Activated T-helper 17 cell treated with anti-CD3 and anti-CD28 coated beads, Interleukin-2, amount 50 U/mL, for 72 hours (primary cell): ENCODE data around the gene MAB21L2. TPM values are rescaled to one million over a fixed set of nuclear protein-coding genes. Genes with fewer than 3 reads are reported as not detected.

Experiments used
- ATAC-seq: fragments of 150-1000 bp; cut with Tn5 transposase; replicated peaks from 2 replicates; pipeline ENCODE4 v1.10.0; 2021; ENCODE audit warnings: mild to moderate bottlenecking, moderate library complexity
- H3K27ac Mint-ChIP-seq: one replicate; pipeline ENCODE4 v1.8.0; 2022; ENCODE audit warnings: mixed read lengths
- H3K27me3 Mint-ChIP-seq: one replicate; pipeline ENCODE4 v1.8.0; 2022; ENCODE audit warnings: mixed read lengths
- H3K36me3 Mint-ChIP-seq: one replicate; pipeline ENCODE4 v1.8.0; 2022; ENCODE audit warnings: low read depth, mild to moderate bottlenecking, mixed read lengths
- H3K4me1 Mint-ChIP-seq: one replicate; pipeline ENCODE4 v1.8.0; 2022; ENCODE audit warnings: mixed read lengths
- H3K4me3 Mint-ChIP-seq: one replicate; pipeline ENCODE4 v1.8.0; 2022; ENCODE audit warnings: mild to moderate bottlenecking, mixed read lengths
- H3K9me3 Mint-ChIP-seq: one replicate; pipeline ENCODE4 v1.8.0; 2022; ENCODE audit warnings: mixed read lengths
- total RNA-seq, 2 donors: library from RNA; stranded (reverse); gene quantifications; one replicate each; pipeline ENCODE4 v1.2.3, GENCODE V29; 2022

MAB21L2 gene
- total RNA-seq, 2 donors from 2014 or later = not detected

GRCh38 chr4:150619042-150619441 is 37.1 kb downstream of the MAB21L2 start:
- H3K4me3 Mint-ChIP-seq = no peak overlapping the region
- H3K36me3 Mint-ChIP-seq = peaks cover 10% of the 10 kb centered on the region
- no peaks in the 10 kb centered on the region for H3K27me3 Mint-ChIP-seq

DNA sequence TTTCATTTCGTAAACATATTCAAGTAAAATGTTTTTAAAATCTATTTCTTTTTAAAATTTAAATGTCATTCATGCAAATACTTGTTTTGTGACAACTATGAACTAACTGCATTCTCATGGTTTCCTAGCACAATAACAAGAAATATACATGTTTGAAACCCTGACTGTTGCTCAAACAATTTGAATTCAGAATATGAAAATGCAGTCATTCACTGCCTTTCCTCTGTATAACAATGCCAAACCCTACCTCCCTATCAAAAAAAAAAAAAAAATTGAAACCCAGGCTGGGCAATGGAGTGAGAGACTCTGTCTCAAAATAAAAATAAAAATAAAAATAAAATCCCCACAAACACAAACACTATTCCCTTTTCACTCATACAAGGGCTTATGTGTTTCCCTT is 42.1 kb downstream of the MAB21L2 start:
- no peak for ATAC-seq
- Mint-ChIP-seq H3K27me3 (no peaks in the 10 kb centered on the region), H3K4me3 (no peak overlapping the region)

More at GRCh38 chr4:150619042-150619441, 37.1 kb downstream of the MAB21L2 start:
- Mint-ChIP-seq H3K9me3 (no peaks in the 10 kb centered on the region), H3K27ac (no peak overlapping the region), H3K4me1 (no peaks in the 10 kb centered on the region)
- ATAC-seq = no peak

DNA sequence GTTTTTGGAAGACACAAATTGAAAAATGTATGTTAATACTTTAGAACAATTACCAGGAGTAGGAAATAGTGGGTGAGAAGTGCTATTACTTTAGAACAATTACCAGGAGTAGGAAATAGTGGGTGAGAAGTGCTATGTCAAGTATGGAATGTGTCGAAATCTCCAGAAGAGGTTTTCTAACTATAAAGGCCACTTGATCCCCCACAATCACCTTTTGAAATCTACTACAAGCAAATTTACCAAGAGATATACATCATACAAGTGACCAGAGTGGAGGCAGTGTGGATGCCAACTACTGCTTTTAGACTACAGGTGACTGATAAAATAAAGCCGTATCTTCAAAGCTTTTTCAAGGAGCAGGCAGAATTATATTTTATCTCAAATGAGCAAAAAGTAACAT is 43.1 kb downstream of the MAB21L2 start:
- H3K4me3 Mint-ChIP-seq = no peak overlapping the region
- H3K27ac Mint-ChIP-seq = no peak overlapping the region
- ATAC-seq = no peak
- H3K4me1 Mint-ChIP-seq = no peaks in the 10 kb centered on the region
- H3K36me3 Mint-ChIP-seq = peaks cover 6% of the 10 kb centered on the region
- H3K9me3 Mint-ChIP-seq = no peaks in the 10 kb centered on the region
- H3K27me3 Mint-ChIP-seq = no peaks in the 10 kb centered on the region

More for the DNA sequence above, 42.1 kb downstream of the MAB21L2 start:
- Mint-ChIP-seq H3K27ac (no peak overlapping the region), H3K9me3 (no peaks in the 10 kb centered on the region), H3K36me3 (peaks cover 6% of the 10 kb centered on the region), H3K4me1 (no peaks in the 10 kb centered on the region)

- no peak for ATAC-seq
- no peak overlapping the region for H3K4me3 Mint-ChIP-seq
Measured at GRCh38 chr4:150628073-150628472, 46.1 kb downstream of the MAB21L2 start.

DNA sequence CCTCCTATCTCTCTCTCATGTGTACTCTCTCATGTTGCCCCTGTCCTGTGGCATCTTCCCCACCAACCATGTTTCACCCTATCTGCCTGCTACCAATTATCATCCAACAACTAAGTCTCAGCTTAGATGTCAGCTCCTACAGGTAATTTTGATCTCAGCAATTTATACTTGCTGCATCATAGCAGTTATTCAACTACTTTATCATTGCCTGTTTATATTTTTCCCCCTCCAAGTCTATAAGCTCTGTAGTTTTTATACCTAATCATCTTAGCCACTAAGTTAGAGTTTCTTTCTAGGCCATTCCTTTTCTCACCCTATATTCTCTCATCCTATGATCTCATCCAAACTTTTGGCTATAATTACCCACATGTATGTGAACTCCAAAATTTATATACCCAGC is 50.7 kb downstream of the MAB21L2 start:
- Mint-ChIP-seq H3K9me3 (peaks cover 12% of the 10 kb centered on the region), H3K36me3 (peaks cover 15% of the 10 kb centered on the region), H3K4me3 (no peak overlapping the region), H3K4me1 (no peaks in the 10 kb centered on the region), H3K27me3 (no peaks in the 10 kb centered on the region), H3K27ac (no peak overlapping the region)
- no peak for ATAC-seq

More at GRCh38 chr4:150628073-150628472, 46.1 kb downstream of the MAB21L2 start:
- Mint-ChIP-seq H3K9me3 (no peaks in the 10 kb centered on the region), H3K4me1 (no peaks in the 10 kb centered on the region), H3K36me3 (no peaks in the 10 kb centered on the region), H3K27ac (no peak overlapping the region), H3K27me3 (no peaks in the 10 kb centered on the region)
